OCI-LY1 (cell line): ENCODE measurements around the gene DIAPH3.

ENCODE experiments used
- H2AFZ ChIP-seq: fragments of 200-600 bp; sonication (generic), shearing (Covaris generic); 2 replicates; pipeline ENCODE4 v1.6.0; 2014; ENCODE audit warnings: antibody characterized with exemption, mild to moderate bottlenecking, low read length
- H3F3A ChIP-seq: fragments of 200-600 bp; sonication (generic), shearing (Covaris generic); 2 replicates; pipeline ENCODE4 v1.6.0; 2014; ENCODE audit warnings: mild to moderate bottlenecking, antibody characterized with exemption, low read length, moderate library complexity; ENCODE audit not compliant: insufficient read depth
- H3K27ac ChIP-seq: fragments of 200-600 bp; sonication (generic); 2 replicates; pipeline ENCODE4 v1.5.1; 2014; ENCODE audit warnings: low read length, mixed run types, mild to moderate bottlenecking, low read depth; ENCODE audit not compliant: poor library complexity, severe bottlenecking
- H3K27me3 ChIP-seq: fragments of 200-600 bp; sonication (generic); 2 replicates; pipeline ENCODE4 v1.6.0; 2014; ENCODE audit warnings: antibody characterized with exemption, mild to moderate bottlenecking, low read length, moderate library complexity; ENCODE audit not compliant: insufficient read depth
- H3K36me3 ChIP-seq: fragments of 200-600 bp; sonication (generic); 2 replicates; pipeline ENCODE4 v1.6.1; 2014; ENCODE audit warnings: mild to moderate bottlenecking, antibody characterized with exemption, low read length, moderate library complexity, mixed read lengths; ENCODE audit not compliant: insufficient read depth
- H3K4me1 ChIP-seq: fragments of 200-600 bp; sonication (generic); 2 replicates; pipeline ENCODE4 v1.5.1; 2014; ENCODE audit warnings: mild to moderate bottlenecking, low read length, moderate library complexity; ENCODE audit not compliant: insufficient read depth, severe bottlenecking
- H3K4me2 ChIP-seq: fragments of 200-600 bp; sonication (generic), shearing (Covaris generic); 2 replicates; pipeline ENCODE4 v1.6.1; 2014; ENCODE audit warnings: low read length
- H3K4me3 ChIP-seq: fragments of 200-600 bp; sonication (generic); 2 replicates; pipeline ENCODE4 v1.5.1; 2014; ENCODE audit warnings: low read length, low read depth, mild to moderate bottlenecking, mixed read lengths; ENCODE audit not compliant: poor library complexity, severe bottlenecking
- H3K79me2 ChIP-seq: fragments of 200-600 bp; shearing (Covaris generic); 2 replicates; pipeline ENCODE4 v1.6.1; 2016; ENCODE audit warnings: mixed run types, low read length, mixed read lengths; ENCODE audit not compliant: insufficient read depth
- H3K9ac ChIP-seq: fragments of 200-600 bp; sonication (generic), shearing (Covaris generic); 2 replicates; pipeline ENCODE4 v1.6.1; 2014; ENCODE audit warnings: mild to moderate bottlenecking, low read length, mixed read lengths
- H3K9me2 ChIP-seq: fragments of 200-600 bp; sonication (generic), shearing (Covaris generic); 2 replicates; pipeline ENCODE4 v1.6.1; 2014; ENCODE audit warnings: low read depth, mild to moderate bottlenecking, low read length, mixed read lengths
- H3K9me3 ChIP-seq: fragments of 200-600 bp; shearing (Covaris generic); 2 replicates; pipeline ENCODE4 v1.6.1; 2014; ENCODE audit warnings: low read length, mixed read lengths
- H4K20me1 ChIP-seq: fragments of 200-600 bp; sonication (generic), shearing (Covaris generic); 2 replicates; pipeline ENCODE4 v1.6.0; 2016; ENCODE audit warnings: mild to moderate bottlenecking, low read length; ENCODE audit not compliant: insufficient read depth
- EZH2 ChIP-seq: fragments of 200-600 bp; sonication (generic), shearing (Covaris generic); IDR thresholded peaks from 2 replicates; pipeline ENCODE4 v1.8.0; 2017; ENCODE audit warnings: borderline replicate concordance, mixed run types, mild to moderate bottlenecking, antibody characterized with exemption, low read length, moderate library complexity, mixed read lengths
- TF ChIP-seq, protein P1 (sequence below): fragments of 200-600 bp; sonication (generic), shearing (Covaris generic); IDR thresholded peaks from 2 replicates; pipeline ENCODE4 v1.5.1; 2017; ENCODE audit warnings: mild to moderate bottlenecking, antibody characterized with exemption, low read length, moderate library complexity, mixed read lengths

The DIAPH3 gene

DNA sequence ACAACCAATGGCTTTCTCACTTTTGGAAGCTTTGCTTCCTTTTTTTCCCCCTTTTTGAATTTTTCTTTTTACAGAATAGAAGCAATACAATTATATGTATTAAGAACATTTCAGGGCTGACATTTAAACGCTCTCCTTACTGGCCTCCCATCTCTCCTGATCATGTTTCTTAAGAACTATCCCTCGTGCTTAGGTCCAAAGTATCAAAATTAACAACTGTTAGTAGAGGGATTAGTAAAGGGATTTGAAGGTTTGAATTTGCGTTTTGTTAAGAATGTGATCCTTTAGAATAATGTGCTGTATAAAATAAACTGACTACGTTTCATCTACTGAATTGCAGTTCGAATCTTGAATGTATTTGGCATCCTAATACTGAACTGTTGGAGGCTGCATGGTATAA is 424.8 kb downstream of the DIAPH3 start:
- Histone ChIP-seq H3F3A (no peaks in the 10 kb centered on the region), H3K9ac (no peak overlapping the region), H3K36me3 (no peaks in the 10 kb centered on the region), H3K4me1 (peaks cover 9% of the 10 kb centered on the region), H3K4me2 (no peak overlapping the region), H2AFZ (no peak overlapping the region), H3K27ac (no peak overlapping the region), H3K4me3 (no peak overlapping the region), H3K9me3 (no peaks in the 10 kb centered on the region), H3K9me2 (no peaks in the 10 kb centered on the region), H3K27me3 (no peaks in the 10 kb centered on the region), H4K20me1 (no peaks in the 10 kb centered on the region), H3K79me2 (no peaks in the 10 kb centered on the region)
- no peak for TF ChIP-seq EZH2
- TF ChIP-seq, protein P1, sequence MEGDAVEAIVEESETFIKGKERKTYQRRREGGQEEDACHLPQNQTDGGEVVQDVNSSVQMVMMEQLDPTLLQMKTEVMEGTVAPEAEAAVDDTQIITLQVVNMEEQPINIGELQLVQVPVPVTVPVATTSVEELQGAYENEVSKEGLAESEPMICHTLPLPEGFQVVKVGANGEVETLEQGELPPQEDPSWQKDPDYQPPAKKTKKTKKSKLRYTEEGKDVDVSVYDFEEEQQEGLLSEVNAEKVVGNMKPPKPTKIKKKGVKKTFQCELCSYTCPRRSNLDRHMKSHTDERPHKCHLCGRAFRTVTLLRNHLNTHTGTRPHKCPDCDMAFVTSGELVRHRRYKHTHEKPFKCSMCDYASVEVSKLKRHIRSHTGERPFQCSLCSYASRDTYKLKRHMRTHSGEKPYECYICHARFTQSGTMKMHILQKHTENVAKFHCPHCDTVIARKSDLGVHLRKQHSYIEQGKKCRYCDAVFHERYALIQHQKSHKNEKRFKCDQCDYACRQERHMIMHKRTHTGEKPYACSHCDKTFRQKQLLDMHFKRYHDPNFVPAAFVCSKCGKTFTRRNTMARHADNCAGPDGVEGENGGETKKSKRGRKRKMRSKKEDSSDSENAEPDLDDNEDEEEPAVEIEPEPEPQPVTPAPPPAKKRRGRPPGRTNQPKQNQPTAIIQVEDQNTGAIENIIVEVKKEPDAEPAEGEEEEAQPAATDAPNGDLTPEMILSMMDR: no peak

DNA sequence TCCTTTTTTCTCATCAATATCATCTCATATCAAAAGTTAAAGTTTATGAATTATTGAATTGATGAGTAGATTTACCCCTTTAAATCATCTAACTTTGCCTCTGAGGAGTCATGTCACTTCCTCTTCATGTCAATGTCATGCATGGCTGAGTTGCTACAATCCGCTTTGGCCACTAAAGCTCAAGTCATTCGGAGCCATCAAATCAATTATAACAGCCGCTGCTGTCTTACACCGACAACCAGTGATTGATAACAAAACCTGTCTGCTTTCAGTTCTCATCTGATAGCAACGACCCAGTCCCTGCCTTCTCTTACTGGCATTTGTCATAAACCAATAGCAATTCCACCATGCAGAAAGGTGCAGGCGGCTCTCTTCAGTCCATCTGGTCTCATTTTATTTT is 429.3 kb downstream of the DIAPH3 start:
- H3K4me3 ChIP-seq: peak overlapping the region; percentile 25
- H4K20me1 ChIP-seq: no peaks in the 10 kb centered on the region
- H3K27me3 ChIP-seq: no peaks in the 10 kb centered on the region
- H2AFZ ChIP-seq: 0 out of 2 replicates have a peak overlapping the region, but pooled peaks have one; percentile 69
- H3K4me2 ChIP-seq: peak overlapping the region; percentile 55; the same call in 1 of the 2 replicates
- no peaks in the 10 kb centered on the region for H3K79me2 ChIP-seq
- no peak overlapping the region for H3K27ac ChIP-seq
- no peaks in the 10 kb centered on the region for H3F3A ChIP-seq
- H3K9me3 ChIP-seq: no peaks in the 10 kb centered on the region
- no peaks in the 10 kb centered on the region for H3K36me3 ChIP-seq
- TF ChIP-seq, protein P1: no peak
- no peak for TF ChIP-seq EZH2
- H3K4me1 ChIP-seq: peaks cover 11% of the 10 kb centered on the region
- peak overlapping the region; percentile 18; the same call in 1 of the 2 replicates for H3K9ac ChIP-seq
- no peaks in the 10 kb centered on the region for H3K9me2 ChIP-seq

DNA sequence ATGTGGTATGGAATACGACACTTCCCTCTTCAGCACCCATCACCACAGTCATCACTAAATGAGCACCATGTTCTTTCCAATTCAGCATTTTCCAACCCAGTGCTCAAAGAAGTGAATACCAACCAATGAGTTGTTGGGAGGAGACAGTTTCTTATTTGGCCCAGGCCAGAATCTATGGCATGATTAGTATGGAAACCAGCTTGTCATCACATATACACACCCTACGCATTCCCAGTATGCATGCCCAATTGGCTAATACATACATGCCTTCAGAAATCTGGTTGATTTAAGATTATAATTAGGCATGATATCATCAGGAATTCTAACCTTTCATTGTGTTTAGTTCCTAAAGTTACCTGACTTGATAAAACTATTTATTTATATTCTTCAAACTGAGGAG is 430.0 kb downstream of the DIAPH3 start:
- no peaks in the 10 kb centered on the region for H3K27me3 ChIP-seq
- H3K9ac ChIP-seq: no peak overlapping the region
- no peak overlapping the region for H2AFZ ChIP-seq
- H4K20me1 ChIP-seq: no peaks in the 10 kb centered on the region
- no peak overlapping the region for H3K4me2 ChIP-seq
- no peak overlapping the region for H3K4me3 ChIP-seq
- peaks cover 11% of the 10 kb centered on the region for H3K4me1 ChIP-seq
- no peaks in the 10 kb centered on the region for H3K79me2 ChIP-seq
- TF ChIP-seq, protein P1: no peak
- TF ChIP-seq EZH2: no peak
- no peaks in the 10 kb centered on the region for H3K36me3 ChIP-seq
- no peaks in the 10 kb centered on the region for H3K9me2 ChIP-seq
- H3F3A ChIP-seq: no peaks in the 10 kb centered on the region
- no peak overlapping the region for H3K27ac ChIP-seq
- no peaks in the 10 kb centered on the region for H3K9me3 ChIP-seq
